ENCODE results near the gene EMCN. TPM values are rescaled to one million over a fixed set of nuclear protein-coding genes. Genes with fewer than 3 reads are reported as not detected.
"Not testable (repeated sequence)": the region's sequence is repeated elsewhere in the genome, so short reads cannot be mapped to it uniquely, and the experiment has no call there.

EMCN gene
- total and polyA plus RNA-seq, 4 donors = 13.9 to 56.6 (median 16.0) TPM

DNA sequence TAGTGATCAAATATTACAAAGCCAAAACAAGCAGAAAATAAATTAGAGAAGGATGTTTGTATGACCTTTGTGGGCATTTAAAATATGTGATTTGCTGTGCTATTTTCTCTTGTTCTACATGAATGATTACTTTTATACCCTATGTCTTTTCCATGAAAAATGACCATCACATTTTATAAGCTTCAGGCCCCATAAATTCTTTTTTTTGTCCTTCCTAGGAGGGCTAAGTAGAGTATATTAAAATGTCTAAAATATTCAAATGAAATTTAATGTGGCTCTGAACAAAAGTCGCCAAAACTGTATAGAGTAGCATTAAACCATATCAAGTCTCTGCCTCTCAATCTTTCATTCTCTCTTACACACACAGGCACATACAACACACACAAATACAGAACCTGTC lies 15.9 kb upstream of the EMCN start:
- no peaks in the 10 kb centered on the region for H3K36me3 ChIP-seq (ENCODE audit: control insufficient read depth, insufficient read depth, low read length)
- H3K27ac ChIP-seq (ENCODE audit: low read depth, low read length) = no peak overlapping the region
- no peak overlapping the region for H3K4me3 ChIP-seq (ENCODE audit: low read depth, low read length)
- DNase-seq (ENCODE audit: low read depth in 4 of 6, low spot score in 6 of 6) = no peak
- 71% methylated on average over 1 of the region's 1 CpG for WGBS (ENCODE audit: insufficient coverage)
- no peaks in the 10 kb centered on the region for H3K4me1 ChIP-seq (ENCODE audit: control insufficient read depth, insufficient read depth, low read length)
- no peaks in the 10 kb centered on the region for H3K9me3 ChIP-seq (ENCODE audit: control insufficient read depth, insufficient read depth, low read length)
- H3K27me3 ChIP-seq (ENCODE audit: control insufficient read depth, insufficient read depth, low read length) = no peaks in the 10 kb centered on the region

- H3K36me3 ChIP-seq (ENCODE audit: control insufficient read depth, insufficient read depth, low read length); H3K27ac ChIP-seq (ENCODE audit: low read depth, low read length); DNase-seq (ENCODE audit: low read depth in 4 of 6, low spot score in 6 of 6); H3K4me1 ChIP-seq (ENCODE audit: control insufficient read depth, insufficient read depth, low read length); H3K9me3 ChIP-seq (ENCODE audit: control insufficient read depth, insufficient read depth, low read length); H3K4me3 ChIP-seq (ENCODE audit: low read depth, low read length); H3K27me3 ChIP-seq (ENCODE audit: control insufficient read depth, insufficient read depth, low read length): not testable (repeated sequence)
- WGBS (ENCODE audit: insufficient coverage) = no CpG with 5 or more reads among the region's 4 CpGs
Observed at GRCh38 chr4:100530161-100530560, 12.3 kb upstream of the EMCN start.

- H3K36me3 ChIP-seq (ENCODE audit: control insufficient read depth, insufficient read depth, low read length) = no peaks in the 10 kb centered on the region
- WGBS (ENCODE audit: insufficient coverage) = 100% methylated on average over 1 of the region's 1 CpG
- H3K27me3 ChIP-seq (ENCODE audit: control insufficient read depth, insufficient read depth, low read length) = no peaks in the 10 kb centered on the region
- DNase-seq (ENCODE audit: low read depth in 4 of 6, low spot score in 6 of 6) = no peak
- no peaks in the 10 kb centered on the region for H3K4me1 ChIP-seq (ENCODE audit: control insufficient read depth, insufficient read depth, low read length)
- H3K4me3 ChIP-seq (ENCODE audit: low read depth, low read length) = no peak overlapping the region
- H3K27ac ChIP-seq (ENCODE audit: low read depth, low read length) = no peak overlapping the region
- no peaks in the 10 kb centered on the region for H3K9me3 ChIP-seq (ENCODE audit: control insufficient read depth, insufficient read depth, low read length)
Observed at GRCh38 chr4:100525686-100526085, 7.9 kb upstream of the EMCN start.

- Histone ChIP-seq H3K4me1 (ENCODE audit: control insufficient read depth, insufficient read depth, low read length) (no peaks in the 10 kb centered on the region), H3K27ac (ENCODE audit: low read depth, low read length) (no peak overlapping the region)
Observed at GRCh38 chr4:100519205-100519604, 1.4 kb upstream of the EMCN start.

DNA sequence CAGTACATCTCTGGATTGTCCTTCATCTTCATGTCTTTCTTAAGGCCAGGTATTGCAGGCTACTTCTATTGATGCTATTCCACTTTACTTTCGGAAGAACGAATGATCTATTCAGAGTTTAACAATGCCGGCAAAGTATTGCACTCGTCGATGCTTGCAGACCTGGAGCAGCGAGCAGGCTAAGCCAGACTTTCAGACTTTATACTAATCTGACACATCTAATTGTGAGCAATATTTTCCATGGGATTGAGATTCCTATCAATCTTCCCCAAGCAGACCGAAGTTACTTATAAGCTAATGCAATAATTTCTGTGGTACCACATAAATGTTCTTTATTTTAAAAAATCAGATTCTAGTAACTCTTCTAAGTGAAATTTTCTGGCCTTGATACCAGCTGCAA lies 1.6 kb downstream of the EMCN start:
- Histone ChIP-seq H3K27ac (ENCODE audit: low read depth, low read length) (no peak overlapping the region), H3K4me3 (ENCODE audit: low read depth, low read length) (no peak overlapping the region), H3K4me1 (ENCODE audit: control insufficient read depth, insufficient read depth, low read length) (no peaks in the 10 kb centered on the region), H3K27me3 (ENCODE audit: control insufficient read depth, insufficient read depth, low read length) (no peaks in the 10 kb centered on the region), H3K36me3 (ENCODE audit: control insufficient read depth, insufficient read depth, low read length) (no peaks in the 10 kb centered on the region), H3K9me3 (ENCODE audit: control insufficient read depth, insufficient read depth, low read length) (no peaks in the 10 kb centered on the region)
- no peak for DNase-seq (ENCODE audit: low read depth in 4 of 6, low spot score in 6 of 6)
- WGBS (ENCODE audit: insufficient coverage) = 60% methylated on average over 2 of the region's 7 CpGs

More at GRCh38 chr4:100519205-100519604, 1.4 kb upstream of the EMCN start:
- Histone ChIP-seq H3K9me3 (ENCODE audit: control insufficient read depth, insufficient read depth, low read length) (no peaks in the 10 kb centered on the region), H3K27me3 (ENCODE audit: control insufficient read depth, insufficient read depth, low read length) (no peaks in the 10 kb centered on the region), H3K4me3 (ENCODE audit: low read depth, low read length) (no peak overlapping the region), H3K36me3 (ENCODE audit: control insufficient read depth, insufficient read depth, low read length) (no peaks in the 10 kb centered on the region)
- no CpG with 5 or more reads among the region's 2 CpGs for WGBS (ENCODE audit: insufficient coverage)
- DNase-seq (ENCODE audit: low read depth in 4 of 6, low spot score in 6 of 6) = no peak

- H3K36me3 ChIP-seq (ENCODE audit: control insufficient read depth, insufficient read depth, low read length) = no peaks in the 10 kb centered on the region
- no peaks in the 10 kb centered on the region for H3K27me3 ChIP-seq (ENCODE audit: control insufficient read depth, insufficient read depth, low read length)
- DNase-seq (ENCODE audit: low read depth in 4 of 6, low spot score in 6 of 6) = peak in 4 of 6 donors; percentile 8 to 85 (median 30)
- no peak overlapping the region for H3K4me3 ChIP-seq (ENCODE audit: low read depth, low read length)
- no peak overlapping the region for H3K27ac ChIP-seq (ENCODE audit: low read depth, low read length)
- WGBS (ENCODE audit: insufficient coverage) = no CpG with 5 or more reads among the region's 5 CpGs
- H3K4me1 ChIP-seq (ENCODE audit: control insufficient read depth, insufficient read depth, low read length) = no peaks in the 10 kb centered on the region
- no peaks in the 10 kb centered on the region for H3K9me3 ChIP-seq (ENCODE audit: control insufficient read depth, insufficient read depth, low read length)
Observed at GRCh38 chr4:100511896-100512295, 5.9 kb downstream of the EMCN start.

GRCh38 chr4:100510551-100510950 lies 7.3 kb downstream of the EMCN start:
- DNase-seq (ENCODE audit: low read depth in 4 of 6, low spot score in 6 of 6) = no peak
- 57% methylated on average over 1 of the region's 2 CpGs for WGBS (ENCODE audit: insufficient coverage)
- no peaks in the 10 kb centered on the region for H3K27me3 ChIP-seq (ENCODE audit: control insufficient read depth, insufficient read depth, low read length)
- H3K27ac ChIP-seq (ENCODE audit: low read depth, low read length) = no peak overlapping the region
- H3K9me3 ChIP-seq (ENCODE audit: control insufficient read depth, insufficient read depth, low read length) = no peaks in the 10 kb centered on the region
- no peaks in the 10 kb centered on the region for H3K36me3 ChIP-seq (ENCODE audit: control insufficient read depth, insufficient read depth, low read length)
- no peaks in the 10 kb centered on the region for H3K4me1 ChIP-seq (ENCODE audit: control insufficient read depth, insufficient read depth, low read length)
- no peak overlapping the region for H3K4me3 ChIP-seq (ENCODE audit: low read depth, low read length)

- no peaks in the 10 kb centered on the region for H3K4me1 ChIP-seq (ENCODE audit: control insufficient read depth, insufficient read depth, low read length)
- no peaks in the 10 kb centered on the region for H3K9me3 ChIP-seq (ENCODE audit: control insufficient read depth, insufficient read depth, low read length)
- no peaks in the 10 kb centered on the region for H3K36me3 ChIP-seq (ENCODE audit: control insufficient read depth, insufficient read depth, low read length)
- no peak overlapping the region for H3K27ac ChIP-seq (ENCODE audit: low read depth, low read length)
- WGBS (ENCODE audit: insufficient coverage) = no CpG with 5 or more reads among the region's 3 CpGs
- DNase-seq (ENCODE audit: low read depth in 4 of 6, low spot score in 6 of 6) = no peak
- H3K4me3 ChIP-seq (ENCODE audit: low read depth, low read length) = no peak overlapping the region
- no peaks in the 10 kb centered on the region for H3K27me3 ChIP-seq (ENCODE audit: control insufficient read depth, insufficient read depth, low read length)
Observed at GRCh38 chr4:100509386-100509785, 8.4 kb downstream of the EMCN start.

- H3K4me1 ChIP-seq (ENCODE audit: control insufficient read depth, insufficient read depth, low read length) = no peaks in the 10 kb centered on the region
- no peaks in the 10 kb centered on the region for H3K27me3 ChIP-seq (ENCODE audit: control insufficient read depth, insufficient read depth, low read length)
- no peaks in the 10 kb centered on the region for H3K9me3 ChIP-seq (ENCODE audit: control insufficient read depth, insufficient read depth, low read length)
- H3K27ac ChIP-seq (ENCODE audit: low read depth, low read length) = no peak overlapping the region
- H3K36me3 ChIP-seq (ENCODE audit: control insufficient read depth, insufficient read depth, low read length) = no peaks in the 10 kb centered on the region
- no CpG with 5 or more reads among the region's 3 CpGs for WGBS (ENCODE audit: insufficient coverage)
- no peak for DNase-seq (ENCODE audit: low read depth in 4 of 6, low spot score in 6 of 6)
- H3K4me3 ChIP-seq (ENCODE audit: low read depth, low read length) = no peak overlapping the region
Observed at GRCh38 chr4:100508691-100509090, 9.1 kb downstream of the EMCN start.

DNA sequence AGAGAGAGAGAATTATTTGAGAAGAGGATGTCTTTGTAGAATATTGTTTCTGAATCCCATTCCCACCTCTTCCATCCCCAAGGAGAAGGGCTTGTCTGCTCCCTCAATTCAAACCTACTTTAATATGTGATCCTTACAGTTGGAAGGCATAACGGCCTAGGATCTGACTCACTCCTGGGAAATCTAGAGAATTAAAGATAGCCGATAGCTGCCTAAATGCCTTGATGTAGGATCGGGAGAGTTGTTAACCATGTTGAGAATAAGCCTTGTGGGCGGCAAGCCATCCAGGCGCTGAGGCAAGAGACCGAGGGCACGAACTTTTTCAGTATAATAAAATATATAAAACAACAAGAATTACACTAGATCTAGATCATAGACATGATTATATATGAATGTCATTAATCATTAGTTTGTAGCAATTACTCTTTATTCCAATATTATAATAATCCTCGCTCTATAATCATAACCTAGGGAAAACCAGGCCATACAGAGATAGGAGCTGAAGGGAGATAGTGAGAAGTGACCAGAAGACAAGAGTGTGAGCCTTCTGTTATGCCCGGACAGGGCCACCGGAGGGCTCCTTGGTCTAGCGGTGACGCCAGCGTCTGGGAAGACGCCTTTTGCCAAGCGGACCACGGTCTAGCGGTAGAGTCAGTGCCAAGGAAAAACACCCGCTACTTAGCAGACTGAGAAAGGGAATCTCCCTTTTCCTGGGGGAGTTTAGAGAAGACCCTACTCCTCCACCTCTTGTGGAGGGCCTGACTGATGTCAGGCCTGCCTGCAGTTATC lies 13.5 kb downstream of the EMCN start:
- no peak for DNase-seq (ENCODE audit: low read depth in 4 of 6, low spot score in 6 of 6)
- 86% methylated on average over 10 of the region's 18 CpGs for WGBS (ENCODE audit: insufficient coverage)
- Histone ChIP-seq H3K9me3 (ENCODE audit: control insufficient read depth, insufficient read depth, low read length) (no peaks in the 10 kb centered on the region), H3K27ac (ENCODE audit: low read depth, low read length) (no peak overlapping the region), H3K4me1 (ENCODE audit: control insufficient read depth, insufficient read depth, low read length) (no peaks in the 10 kb centered on the region), H3K4me3 (ENCODE audit: low read depth, low read length) (no peak overlapping the region), H3K36me3 (ENCODE audit: control insufficient read depth, insufficient read depth, low read length) (no peaks in the 10 kb centered on the region), H3K27me3 (ENCODE audit: control insufficient read depth, insufficient read depth, low read length) (no peaks in the 10 kb centered on the region)
